GM18867 (cell line): ENCODE results near the gene APOBEC3C.
"Not testable (repeated sequence)": the region's sequence is repeated elsewhere in the genome, so short reads cannot be mapped to it uniquely, and the experiment has no call there.

Experiments
- ATAC-seq: cut with Tn5 transposase; IDR thresholded peaks from one replicate; pipeline ENCODE4 v1.9.1; 2021; ENCODE audit warnings: mild to moderate bottlenecking, moderate library complexity; ENCODE audit not compliant: unreplicated experiment

The APOBEC3C gene

GRCh38 chr22:39055658-39056057 is 41.6 kb downstream of the APOBEC3C start:
- no peak for ATAC-seq

GRCh38 chr22:39061290-39061689 is 47.2 kb downstream of the APOBEC3C start:
- ATAC-seq = not testable (repeated sequence)

GRCh38 chr22:39061951-39062350 is 47.9 kb downstream of the APOBEC3C start:
- ATAC-seq = not testable (repeated sequence)

- peak; percentile 58 for ATAC-seq
Observed at GRCh38 chr22:39063904-39064303, 49.8 kb downstream of the APOBEC3C start.

GRCh38 chr22:39066442-39067276 is 52.6 kb downstream of the APOBEC3C start:
- ATAC-seq = not testable (repeated sequence)

- ATAC-seq = no peak
Observed at GRCh38 chr22:39068033-39068785, 54.2 kb downstream of the APOBEC3C start.
